Measurements from ENCODE around the gene SIGLEC9. TPM values are rescaled to one million over a fixed set of nuclear protein-coding genes. Genes with fewer than 3 reads are reported as not detected.

The SIGLEC9 gene
- polyA plus RNA-seq, 4 donors: 1.2 to 1.8 (median 1.5) TPM

DNA sequence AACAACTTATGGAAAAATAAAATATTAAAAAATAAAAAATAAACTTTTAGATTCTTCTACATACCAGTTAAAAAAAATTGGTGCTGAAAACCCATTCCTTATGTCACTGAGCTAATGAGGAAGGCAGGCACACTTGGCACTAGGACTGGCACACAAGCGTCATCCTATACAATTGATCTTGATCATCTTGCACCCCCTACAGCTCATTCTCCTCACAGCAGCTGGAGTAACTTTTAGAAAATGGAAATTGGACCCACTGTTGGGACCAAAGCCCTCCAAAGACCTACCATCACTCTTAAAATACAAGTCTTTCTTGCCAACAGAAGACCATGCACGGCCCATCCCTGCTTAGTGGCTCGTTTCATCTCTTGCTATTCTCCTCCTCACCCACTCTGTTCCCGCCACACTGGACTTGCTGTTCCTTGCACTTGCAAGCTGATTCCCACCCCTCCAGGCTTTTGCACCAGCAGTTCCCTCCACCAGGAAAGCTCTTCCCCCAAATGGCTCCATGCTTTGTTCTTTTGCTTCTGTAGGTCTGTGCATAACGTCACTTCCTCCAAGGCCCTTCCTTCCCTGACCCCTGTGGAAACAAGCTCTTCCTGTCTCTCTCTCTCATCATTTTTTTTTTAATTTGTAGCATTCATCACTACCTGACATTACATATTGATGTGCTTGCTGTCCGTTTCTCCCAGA lies 28.1 kb upstream of the SIGLEC9 start:
- DNase-seq (ENCODE audit: low read depth in 4 of 4, low spot score in 3 of 4): no peak

DNA sequence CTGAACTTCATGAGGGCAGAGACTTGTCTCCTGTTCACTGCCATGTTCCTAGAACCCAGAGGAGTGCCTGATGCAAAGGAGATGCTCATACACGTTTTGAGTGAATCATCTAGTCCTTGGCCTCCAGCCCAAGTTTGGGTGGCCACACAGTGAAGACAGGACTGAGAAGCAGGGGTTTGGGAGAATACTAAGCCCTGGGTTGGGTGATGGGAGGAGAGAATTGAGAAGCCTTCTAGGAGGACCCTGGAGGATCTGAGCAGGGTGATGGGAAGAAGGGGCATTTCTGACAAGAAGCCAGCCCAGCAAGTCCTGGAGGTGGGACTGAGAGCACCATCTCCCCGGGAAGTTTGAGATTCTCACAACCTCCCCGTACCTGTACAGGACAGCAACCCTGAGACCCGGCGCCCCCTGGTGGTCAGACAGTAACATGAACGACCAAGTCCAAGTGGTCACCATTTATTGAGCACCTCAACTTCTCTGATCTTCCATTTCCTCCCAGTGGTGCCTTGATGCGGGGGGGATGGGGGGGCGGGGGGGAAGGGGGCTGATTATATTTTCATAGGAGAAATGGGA lies 27.5 kb upstream of the SIGLEC9 start:
- DNase-seq (ENCODE audit: low read depth in 4 of 4, low spot score in 3 of 4): no peak

DNA sequence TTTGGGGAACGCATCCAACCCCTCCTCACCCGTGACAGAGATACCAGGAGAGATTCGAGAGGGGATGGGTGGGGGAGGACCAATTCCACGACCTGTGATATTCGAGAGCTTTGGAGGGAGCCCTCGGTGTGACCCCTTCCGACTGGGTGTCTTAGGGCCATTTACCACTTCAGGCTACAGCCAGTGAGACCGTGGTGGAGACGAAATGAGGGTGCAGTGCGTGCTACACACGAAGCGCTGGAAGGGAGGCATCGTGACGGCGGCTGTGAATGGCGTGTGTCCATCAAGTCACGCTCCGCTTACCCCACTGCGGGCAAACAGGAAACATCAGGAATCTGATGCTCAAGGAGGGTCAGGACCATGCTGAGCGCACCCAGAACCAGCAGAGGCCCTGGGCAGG lies 26.9 kb upstream of the SIGLEC9 start:
- no peak for DNase-seq (ENCODE audit: low read depth in 4 of 4, low spot score in 3 of 4)

DNA sequence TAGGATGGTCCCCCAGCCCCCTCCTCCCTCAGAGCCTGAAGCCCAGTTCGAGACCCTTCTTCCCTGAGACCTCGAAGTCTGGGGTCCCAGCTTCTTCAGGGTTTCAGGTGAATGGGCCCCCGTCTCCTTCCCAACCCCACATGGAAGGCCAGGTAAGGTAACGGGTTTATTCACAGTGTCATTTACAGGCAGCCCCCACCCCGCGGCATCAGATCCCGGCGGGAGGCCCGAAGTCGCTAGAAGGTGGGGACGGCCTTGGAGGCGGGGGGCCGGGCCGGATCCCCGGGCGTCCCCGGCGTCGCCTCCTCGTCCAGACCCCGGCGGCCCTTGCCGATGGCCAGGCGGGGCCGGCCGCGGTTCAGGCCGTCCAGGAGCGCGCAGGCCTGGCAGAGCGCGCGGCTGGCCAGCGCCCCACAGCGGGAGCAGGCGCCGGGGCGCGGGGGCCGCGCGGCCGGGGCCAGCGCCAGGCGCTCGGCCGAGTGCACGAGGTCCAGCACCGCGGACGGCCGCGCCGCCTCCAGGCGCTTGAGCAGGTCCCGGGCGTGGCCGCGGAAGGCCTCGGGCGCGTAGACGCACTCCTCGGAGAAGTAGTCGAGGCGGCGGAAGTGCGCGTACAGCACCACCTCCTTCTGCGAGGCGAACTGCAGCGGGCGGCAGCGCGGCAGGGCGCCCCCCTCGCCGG lies 26.2 kb upstream of the SIGLEC9 start:
- no peak for DNase-seq (ENCODE audit: low read depth in 4 of 4, low spot score in 3 of 4)

DNA sequence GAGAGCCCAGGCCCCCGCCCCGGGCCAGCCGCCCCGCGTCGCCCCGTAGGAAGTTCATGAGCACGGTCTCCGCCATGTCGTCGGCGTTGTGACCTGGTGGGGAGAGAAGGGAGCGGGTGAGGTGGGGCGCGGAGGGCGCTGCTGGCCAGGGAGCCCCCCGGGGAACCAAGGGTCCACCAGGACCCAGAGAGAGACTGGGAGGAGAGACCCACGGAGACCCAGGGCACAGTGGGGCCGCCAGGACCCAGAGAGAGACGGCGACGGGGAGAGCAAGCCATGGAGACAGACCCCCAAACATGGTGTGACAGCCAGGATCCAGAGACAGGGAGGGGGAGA lies 25.7 kb upstream of the SIGLEC9 start:
- DNase-seq (ENCODE audit: low read depth in 4 of 4, low spot score in 3 of 4): no peak

- no peak for DNase-seq (ENCODE audit: low read depth in 4 of 4, low spot score in 3 of 4)
Observed at GRCh38 chr19:51100601-51101000, 24.1 kb upstream of the SIGLEC9 start.

DNA sequence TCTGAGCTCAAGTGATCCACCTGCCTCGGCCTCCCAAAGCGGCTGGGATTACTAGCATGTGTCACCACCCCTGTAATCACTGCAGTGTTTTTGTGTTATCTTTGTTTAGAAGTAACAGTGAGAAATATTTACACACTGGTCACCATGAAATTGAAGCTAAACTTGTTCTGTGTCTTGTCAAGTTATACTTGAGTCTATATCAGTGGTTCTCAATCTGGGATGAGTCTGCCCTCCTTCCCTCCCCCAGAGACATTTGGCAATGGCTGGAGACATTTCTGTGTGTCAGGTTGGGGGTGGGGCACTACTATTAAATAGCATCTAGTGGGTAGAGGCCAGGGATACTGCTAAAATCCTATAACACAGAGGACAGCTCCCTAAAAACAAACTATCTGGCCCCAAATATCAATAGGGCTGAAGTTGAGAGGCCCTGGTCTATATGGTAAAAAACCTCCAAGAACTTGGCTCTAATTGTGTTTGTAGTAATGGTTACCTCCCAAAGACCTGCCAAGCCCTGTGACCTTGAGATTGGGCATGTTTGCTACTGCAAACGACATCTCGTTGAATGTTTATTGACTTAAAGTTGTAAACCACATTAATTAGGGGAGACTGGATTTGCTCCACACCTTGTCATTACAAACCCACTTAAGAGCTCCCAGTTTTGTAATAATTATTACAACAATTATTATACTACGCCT lies 23.4 kb upstream of the SIGLEC9 start:
- no peak for DNase-seq (ENCODE audit: low read depth in 4 of 4, low spot score in 3 of 4)

DNA sequence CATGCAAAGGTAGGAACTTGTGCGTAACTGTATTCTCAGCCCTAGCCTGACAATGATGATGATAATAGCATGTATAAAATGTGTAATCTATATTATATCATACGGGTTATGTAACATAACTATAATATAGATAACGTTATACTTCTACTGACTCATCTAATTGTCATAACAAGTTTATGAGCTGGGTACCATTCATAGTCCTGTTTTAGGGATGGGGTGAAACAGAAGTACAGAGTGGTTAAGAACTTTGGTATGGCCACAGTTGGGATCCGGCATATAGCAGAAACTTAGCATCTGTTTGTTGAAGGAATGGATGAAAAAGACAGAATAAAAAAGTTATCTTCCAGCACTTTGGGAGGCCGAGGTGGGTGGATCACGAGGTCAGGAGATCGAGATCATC lies 21.7 kb upstream of the SIGLEC9 start:
- no peak for DNase-seq (ENCODE audit: low read depth in 4 of 4, low spot score in 3 of 4)

DNA sequence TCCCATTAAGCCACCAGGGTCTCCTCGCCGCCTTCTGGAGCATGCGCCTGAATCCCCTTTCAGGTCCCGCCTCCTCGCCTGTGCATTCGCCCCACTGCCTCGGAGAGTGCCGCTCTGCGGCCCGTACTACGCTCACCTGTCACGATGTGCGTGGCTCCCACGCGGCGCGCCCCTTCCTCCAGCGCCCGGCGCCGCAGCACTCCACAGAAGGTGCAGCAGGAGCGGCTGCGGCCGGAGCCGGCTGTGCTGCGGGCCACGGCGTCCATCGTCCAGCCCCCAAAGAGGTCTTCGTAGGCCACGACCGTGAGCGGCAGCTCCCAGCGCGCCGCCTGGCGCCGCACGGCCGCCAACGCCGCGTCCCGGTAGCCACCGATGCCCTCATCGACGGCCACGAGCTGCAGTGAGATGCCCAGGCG lies 20.8 kb upstream of the SIGLEC9 start:
- DNase-seq (ENCODE audit: low read depth in 4 of 4, low spot score in 3 of 4): no peak

GRCh38 chr19:51107406-51108065 lies 17.2 kb upstream of the SIGLEC9 start:
- no peak for DNase-seq (ENCODE audit: low read depth in 4 of 4, low spot score in 3 of 4)

DNA sequence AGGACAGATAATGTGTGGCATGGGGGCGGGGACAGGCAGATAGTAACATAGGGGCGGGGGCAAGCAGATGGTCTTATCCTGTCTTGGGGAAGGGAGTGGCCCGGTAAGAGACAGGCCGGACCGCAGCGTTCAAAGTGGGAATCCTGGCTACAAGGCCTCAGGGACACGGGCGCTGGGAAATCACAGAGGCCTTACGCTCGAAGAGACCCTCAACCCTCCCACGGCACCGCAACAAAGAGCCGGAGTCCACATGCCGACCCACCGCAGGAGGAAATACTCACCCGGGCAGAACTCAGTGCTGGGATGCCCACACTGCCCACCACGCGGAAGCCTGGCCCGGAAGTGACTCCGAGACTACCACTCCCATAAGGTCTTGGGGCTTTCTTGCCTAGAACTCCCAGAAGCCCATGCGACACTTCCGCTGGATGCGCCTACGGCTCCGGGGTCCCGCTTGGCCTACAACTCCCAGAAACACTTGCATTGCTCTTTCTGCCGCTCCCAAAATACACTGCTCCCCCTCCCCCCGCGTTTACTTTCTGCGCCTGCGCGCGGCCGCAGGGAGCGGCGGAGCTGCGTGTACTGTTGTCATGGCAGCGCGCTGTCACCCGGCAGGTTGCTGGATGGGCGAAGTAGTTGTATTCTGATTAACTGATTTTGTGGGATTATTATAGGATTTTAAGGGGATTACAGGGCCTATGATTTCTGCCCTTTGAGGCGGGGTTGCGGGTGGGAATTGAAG lies 16.5 kb upstream of the SIGLEC9 start, which contains the start of gene CTU1:
Gene CTU1 (minus strand): TSS at position 344 of the 739 bp plus-strand sequence. CDS start 3,840 bp downstream, outside the sequence.
- peak; percentile 96 to 99 (median 97) for DNase-seq (ENCODE audit: low read depth in 4 of 4, low spot score in 3 of 4)

- DNase-seq (ENCODE audit: low read depth in 4 of 4, low spot score in 3 of 4): no peak
Observed at GRCh38 chr19:51108805-51109146, 15.9 kb upstream of the SIGLEC9 start.

GRCh38 chr19:51110666-51110971 lies 14.1 kb upstream of the SIGLEC9 start:
- no peak for DNase-seq (ENCODE audit: low read depth in 4 of 4, low spot score in 3 of 4)

GRCh38 chr19:51111606-51112005 lies 13.1 kb upstream of the SIGLEC9 start:
- no peak for DNase-seq (ENCODE audit: low read depth in 4 of 4, low spot score in 3 of 4)

DNA sequence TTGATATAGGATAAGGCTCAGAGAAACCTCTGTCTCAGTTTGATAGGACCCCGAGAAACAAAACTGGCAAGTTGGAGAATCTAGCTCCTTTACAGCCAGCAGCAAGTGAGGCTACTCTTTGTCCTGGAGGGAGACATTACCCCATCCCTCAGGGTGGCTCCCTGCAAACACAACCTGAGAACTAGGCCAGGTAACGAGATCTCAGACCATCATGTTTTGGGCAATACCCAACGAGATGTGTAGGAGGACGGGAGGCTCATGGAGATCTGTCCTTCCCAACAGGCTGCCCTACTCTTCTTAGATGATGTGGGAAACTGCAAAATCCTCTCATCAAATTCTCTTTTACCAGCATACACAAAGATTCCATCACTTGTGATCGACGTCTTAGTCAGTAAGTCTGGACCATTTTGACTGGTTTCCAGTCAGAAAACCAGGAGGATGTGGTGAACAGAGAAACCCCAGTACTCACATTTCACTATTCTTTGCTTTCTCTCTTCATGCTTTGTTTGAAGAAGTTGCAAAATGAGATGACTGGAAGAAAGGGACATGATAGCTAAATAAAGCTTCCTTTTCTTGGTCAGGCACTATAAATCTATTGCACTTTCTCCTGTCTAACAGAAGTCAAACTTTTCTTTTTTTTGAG lies 10.5 kb upstream of the SIGLEC9 start:
- no peak for DNase-seq (ENCODE audit: low read depth in 4 of 4, low spot score in 3 of 4)

DNA sequence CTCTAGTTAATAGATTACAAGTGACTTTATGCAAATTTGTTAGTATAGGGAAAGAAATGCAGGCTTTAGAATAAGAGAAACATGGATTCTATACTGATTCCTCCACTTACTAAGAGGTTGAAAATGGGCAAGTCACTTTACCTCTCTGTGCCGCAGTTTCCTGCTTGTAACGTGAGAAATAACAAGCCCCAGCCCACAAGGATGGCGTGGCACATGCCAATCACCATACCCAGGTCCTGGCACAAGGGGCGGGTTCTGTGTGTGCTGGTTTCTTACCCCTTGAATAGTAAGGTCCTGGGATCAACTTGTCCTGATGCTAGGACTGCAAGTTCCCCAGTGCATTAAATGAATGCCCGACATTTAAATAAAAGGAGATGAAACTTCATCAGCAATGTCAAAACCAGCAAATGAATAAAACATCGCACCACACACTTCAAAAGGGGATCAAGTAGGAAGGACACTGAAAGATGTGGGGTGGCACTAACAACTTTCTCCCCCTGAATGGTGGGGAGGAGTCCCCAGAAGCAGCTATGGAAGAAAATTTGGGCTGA lies 7.9 kb upstream of the SIGLEC9 start:
- no peak for DNase-seq (ENCODE audit: low read depth in 4 of 4, low spot score in 3 of 4)

- no peak for DNase-seq (ENCODE audit: low read depth in 4 of 4, low spot score in 3 of 4)
Observed at GRCh38 chr19:51119101-51119500, 5.6 kb upstream of the SIGLEC9 start.

- DNase-seq (ENCODE audit: low read depth in 4 of 4, low spot score in 3 of 4): no peak
Observed at GRCh38 chr19:51119611-51120010, 5.1 kb upstream of the SIGLEC9 start.

- no peak for DNase-seq (ENCODE audit: low read depth in 4 of 4, low spot score in 3 of 4)
Observed at GRCh38 chr19:51120160-51120559, 4.5 kb upstream of the SIGLEC9 start.

DNA sequence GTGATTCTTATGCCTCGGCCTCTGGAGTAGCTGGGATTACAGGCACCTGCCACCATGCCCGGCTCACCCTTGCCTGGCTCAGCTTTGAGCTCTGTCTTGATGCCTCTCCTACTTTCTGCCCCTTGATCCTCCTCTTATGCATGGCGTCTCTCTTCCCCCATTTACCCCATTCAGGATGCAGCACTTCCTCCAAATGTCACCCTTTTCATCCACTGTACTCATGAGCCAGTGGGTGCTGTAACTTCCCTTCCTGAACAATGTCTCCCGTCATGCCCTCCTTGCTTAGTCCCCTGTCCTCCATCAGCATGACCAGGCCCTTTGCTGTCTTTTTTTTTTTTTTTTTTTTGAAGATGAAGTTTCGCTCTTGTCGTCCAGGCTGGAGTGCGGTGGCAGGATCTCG lies 3.4 kb upstream of the SIGLEC9 start:
- DNase-seq (ENCODE audit: low read depth in 4 of 4, low spot score in 3 of 4): no peak
